Measurements from ENCODE around the gene PTPN3.

The PTPN3 gene

DNA sequence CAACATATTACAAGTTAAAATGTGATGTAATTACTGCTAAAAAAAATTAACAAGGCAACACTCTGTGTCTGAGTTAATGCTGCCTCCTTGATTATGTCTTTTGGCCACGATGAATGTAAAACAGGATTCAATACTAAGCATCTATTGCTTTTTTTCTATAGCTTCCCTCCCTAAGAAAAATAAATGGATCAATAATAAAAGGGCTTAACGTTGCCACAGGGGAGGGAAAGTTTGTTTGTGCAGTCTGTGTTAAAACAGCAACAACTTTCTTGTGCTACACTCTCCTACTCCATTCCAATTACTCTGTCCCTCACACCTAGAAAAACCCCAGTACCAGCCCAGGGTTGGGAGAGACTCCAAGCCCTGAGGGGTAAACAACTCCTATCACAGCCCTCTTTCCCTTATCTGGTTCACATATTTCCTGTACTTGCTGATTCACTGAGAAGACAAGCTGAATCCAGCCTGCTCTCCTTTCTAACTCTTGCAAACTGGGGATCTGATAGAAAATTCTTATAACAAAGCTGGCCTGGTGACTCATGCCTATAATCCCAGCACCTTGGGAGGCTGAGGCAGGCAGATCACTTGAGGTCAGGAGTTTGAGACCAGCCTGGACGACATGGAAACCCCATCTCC, 44.8 kb downstream of the PTPN3 start:
- peak; percentile 88 for DNase-seq (ENCODE audit: low read depth)
- H3K4me3 ChIP-seq (ENCODE audit: low read depth, low read length), result no peak overlapping the region
- TF ChIP-seq, protein P1, sequence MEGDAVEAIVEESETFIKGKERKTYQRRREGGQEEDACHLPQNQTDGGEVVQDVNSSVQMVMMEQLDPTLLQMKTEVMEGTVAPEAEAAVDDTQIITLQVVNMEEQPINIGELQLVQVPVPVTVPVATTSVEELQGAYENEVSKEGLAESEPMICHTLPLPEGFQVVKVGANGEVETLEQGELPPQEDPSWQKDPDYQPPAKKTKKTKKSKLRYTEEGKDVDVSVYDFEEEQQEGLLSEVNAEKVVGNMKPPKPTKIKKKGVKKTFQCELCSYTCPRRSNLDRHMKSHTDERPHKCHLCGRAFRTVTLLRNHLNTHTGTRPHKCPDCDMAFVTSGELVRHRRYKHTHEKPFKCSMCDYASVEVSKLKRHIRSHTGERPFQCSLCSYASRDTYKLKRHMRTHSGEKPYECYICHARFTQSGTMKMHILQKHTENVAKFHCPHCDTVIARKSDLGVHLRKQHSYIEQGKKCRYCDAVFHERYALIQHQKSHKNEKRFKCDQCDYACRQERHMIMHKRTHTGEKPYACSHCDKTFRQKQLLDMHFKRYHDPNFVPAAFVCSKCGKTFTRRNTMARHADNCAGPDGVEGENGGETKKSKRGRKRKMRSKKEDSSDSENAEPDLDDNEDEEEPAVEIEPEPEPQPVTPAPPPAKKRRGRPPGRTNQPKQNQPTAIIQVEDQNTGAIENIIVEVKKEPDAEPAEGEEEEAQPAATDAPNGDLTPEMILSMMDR (conservative IDR thresholded peaks at IDR 0.05; ENCODE audit: low read depth, low read length), result no peak

DNA sequence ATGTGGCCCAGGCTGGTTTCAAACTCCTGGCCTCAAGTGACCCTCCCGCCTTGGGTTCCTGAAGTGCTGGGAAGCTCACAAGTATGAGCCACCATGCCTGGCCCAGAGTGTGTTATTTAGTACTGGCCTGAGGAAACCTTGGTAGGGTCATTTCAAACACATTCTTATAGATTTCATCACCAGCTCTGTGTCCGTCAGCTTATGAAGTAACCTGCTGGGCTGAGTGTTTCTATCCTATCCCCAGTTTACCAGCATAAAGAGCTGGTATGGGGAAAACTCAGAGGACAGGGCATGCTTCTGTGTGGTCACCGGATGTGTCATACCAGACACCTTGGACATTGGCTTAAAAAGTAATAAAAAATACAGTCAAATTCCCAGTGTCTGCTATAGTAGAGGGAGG, 45.3 kb downstream of the PTPN3 start:
- TF ChIP-seq, protein P1 (conservative IDR thresholded peaks at IDR 0.05; ENCODE audit: low read depth, low read length), result no peak
- peak; percentile 95 for DNase-seq (ENCODE audit: low read depth)

GRCh38 chr9:109451311-109452025, 46.6 kb downstream of the PTPN3 start:
- H3K4me3 ChIP-seq (ENCODE audit: low read depth, low read length), result no peak overlapping the region
- TF ChIP-seq, protein P1 (conservative IDR thresholded peaks at IDR 0.05; ENCODE audit: low read depth, low read length), result peak; percentile 15
- DNase-seq (ENCODE audit: low read depth), result no peak

More for the DNA sequence above, 45.3 kb downstream of the PTPN3 start:
- no peak overlapping the region for H3K4me3 ChIP-seq (ENCODE audit: low read depth, low read length)

DNA sequence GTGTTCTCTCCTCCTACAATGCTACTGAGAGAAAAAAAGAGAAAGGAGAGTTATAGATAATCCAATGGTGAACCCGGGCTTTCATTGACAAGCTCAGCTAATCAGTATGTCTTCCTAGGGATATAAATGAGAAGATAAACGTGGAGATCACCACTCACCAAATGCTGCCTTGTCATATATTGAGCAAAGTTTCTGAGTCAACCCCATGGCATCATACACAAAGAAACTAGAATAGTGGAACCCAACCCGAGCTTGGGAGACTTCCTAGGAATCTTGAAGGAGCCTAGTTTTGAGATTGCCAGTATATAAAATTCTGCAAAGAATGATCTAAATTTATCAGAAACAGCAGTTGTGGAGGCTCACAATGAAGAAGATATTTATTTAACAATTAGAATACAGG, 47.8 kb downstream of the PTPN3 start:
- no peak for DNase-seq (ENCODE audit: low read depth)
- no peak overlapping the region for H3K4me3 ChIP-seq (ENCODE audit: low read depth, low read length)
- TF ChIP-seq, protein P1 (conservative IDR thresholded peaks at IDR 0.05; ENCODE audit: low read depth, low read length), result no peak

DNA sequence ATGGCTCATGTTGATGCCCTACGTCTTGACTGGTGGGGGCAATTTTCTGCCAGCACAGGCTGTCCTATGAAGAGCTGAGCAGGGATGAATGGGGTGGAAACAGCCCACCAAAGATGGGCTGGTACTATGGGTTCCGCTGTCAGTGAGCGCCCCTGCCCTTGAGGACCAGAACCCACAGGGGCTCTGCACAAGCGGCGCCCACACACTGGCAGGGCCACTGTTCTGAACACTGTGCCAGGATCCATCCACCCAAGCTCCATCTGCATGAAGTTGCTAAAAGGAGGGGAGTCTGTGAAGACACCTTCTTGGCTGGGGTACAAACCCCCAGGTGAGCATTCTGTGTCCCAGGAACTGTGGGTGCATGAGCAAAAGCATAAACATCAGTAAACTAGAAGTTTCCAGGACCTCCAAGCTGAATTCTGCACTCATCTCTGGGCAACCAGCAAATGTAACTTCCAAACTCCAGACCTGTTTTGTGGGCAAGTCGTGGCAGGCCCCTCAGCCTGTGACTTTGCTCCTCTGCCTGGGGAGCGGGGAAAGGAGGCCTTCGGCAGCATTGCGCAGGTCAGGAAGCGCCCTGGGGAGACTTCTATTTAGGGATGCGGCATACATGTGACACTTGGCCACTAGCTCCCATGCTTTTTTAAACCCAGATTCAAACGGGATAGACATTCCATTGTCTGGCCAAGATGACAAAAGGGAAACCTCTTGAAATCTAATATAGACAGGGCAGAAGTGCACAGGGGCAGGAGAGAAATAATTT, 48.9 kb downstream of the PTPN3 start:
- H3K4me3 ChIP-seq (ENCODE audit: low read depth, low read length), result no peak overlapping the region

DNA sequence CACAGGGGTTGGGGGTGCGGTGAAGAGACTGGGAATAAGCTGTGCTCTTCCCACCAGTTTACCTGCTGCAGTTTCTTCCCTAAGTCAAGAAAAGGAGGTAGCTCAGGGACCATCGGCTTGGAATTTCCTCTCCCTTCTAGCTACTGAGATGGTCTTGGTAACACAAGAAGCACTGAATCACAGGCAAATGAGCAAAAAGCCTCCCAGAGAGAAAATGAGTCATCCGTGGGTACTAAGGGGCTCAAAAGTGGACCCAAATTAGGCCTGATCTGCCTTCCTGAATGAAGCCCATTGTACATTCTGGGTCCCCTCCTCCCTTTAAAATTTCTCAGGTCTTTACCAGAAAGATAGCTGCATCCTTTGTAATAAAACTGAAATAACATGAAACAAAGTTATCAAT, 49.9 kb downstream of the PTPN3 start:
- peak; percentile 65 for DNase-seq (ENCODE audit: low read depth)
- TF ChIP-seq, protein P1 (conservative IDR thresholded peaks at IDR 0.05; ENCODE audit: low read depth, low read length), result no peak
- no peak overlapping the region for H3K4me3 ChIP-seq (ENCODE audit: low read depth, low read length)

More for the DNA sequence above, 48.9 kb downstream of the PTPN3 start:
- peak; percentile 37 for DNase-seq (ENCODE audit: low read depth)
- TF ChIP-seq, protein P1 (conservative IDR thresholded peaks at IDR 0.05; ENCODE audit: low read depth, low read length), result no peak

Data from choroid plexus epithelial cell (primary cell).